Lung (tissue), 12 donors: ENCODE measurements around the gene SOX14. TPM values are rescaled to one million over a fixed set of nuclear protein-coding genes. Genes with fewer than 3 reads are reported as not detected.

ENCODE experiments used
- ATAC-seq: fragments of 200-7000 bp; cut with Tn5 transposase; one replicate; pipeline ENCODE4 v1.9.1; 2020; ENCODE audit warnings: moderate number of reproducible peaks; ENCODE audit not compliant: insufficient read depth, low FRiP score
- DNase-seq, 3 donors: peaks; one replicate each; pipeline ENCODE4 v3.0.0-alpha.2; 2013 to 2017
- H3K27ac ChIP-seq, 2 donors: one replicate each; pipeline ENCODE4 v1.5.1; 2013; ENCODE audit warnings: mild to moderate bottlenecking in 2 of 2, moderate library complexity in 2 of 2, control low read depth in 1 of 2, inconsistent platforms in 1 of 2, low read depth in 1 of 2, low read length in 1 of 2
- H3K27me3 ChIP-seq, 3 donors: one replicate each; pipeline ENCODE4 v1.5.1; 2013; ENCODE audit warnings: low read length in 2 of 3; ENCODE audit not compliant: control insufficient read depth in 3 of 3, insufficient read depth in 3 of 3
- H3K36me3 ChIP-seq, 4 donors: one replicate each; pipeline ENCODE4 v1.5.1; 2013; ENCODE audit warnings: low read length in 4 of 4, mild to moderate bottlenecking in 1 of 4, moderate library complexity in 1 of 4; ENCODE audit not compliant: control insufficient read depth in 4 of 4, insufficient read depth in 4 of 4
- H3K4me1 ChIP-seq, 5 donors: one replicate each; pipeline ENCODE4 v1.5.1; 2013; ENCODE audit warnings: low read length in 5 of 5, mild to moderate bottlenecking in 2 of 5, moderate library complexity in 1 of 5; ENCODE audit not compliant: control insufficient read depth in 5 of 5, insufficient read depth in 5 of 5
- H3K4me3 ChIP-seq: one replicate; pipeline ENCODE4 v1.5.1; 2013; ENCODE audit warnings: mild to moderate bottlenecking, control low read depth, moderate library complexity
- H3K9ac ChIP-seq, 2 donors: one replicate each; pipeline ENCODE4 v1.5.1; 2013; ENCODE audit warnings: low read length in 2 of 2, control low read depth in 1 of 2; ENCODE audit not compliant: insufficient read depth in 1 of 2
- H3K9me3 ChIP-seq, 4 donors: one replicate each; pipeline ENCODE4 v1.5.1; 2013; ENCODE audit warnings: low read length in 3 of 4, mild to moderate bottlenecking in 1 of 4, moderate library complexity in 1 of 4; ENCODE audit not compliant: control insufficient read depth in 4 of 4, insufficient read depth in 3 of 4
- CTCF ChIP-seq: IDR thresholded peaks from 2 replicates; pipeline ENCODE4 v1.5.1; 2012; ENCODE audit warnings: mild to moderate bottlenecking; ENCODE audit errors: control extremely low read depth, extremely low read depth
- WGBS, 2 donors: extraction: QIAGEN DNeasy Blood & Tissue Kit; methylation state at CpG; one replicate each; pipeline ENCODE4 v1.1.7; 2013; 5-methylcytosine and 5-hydroxymethylcytosine counted together
- polyA plus RNA-seq, 2 donors: library from polyadenylated mRNA; stranded (reverse); fragments of 200-250 nt; gene quantifications; one replicate each; pipeline ENCODE4 v1.2.1, GENCODE V29; 2013
- total RNA-seq, 2 donors: library from RNA; depleted of rRNA in 1 of 2; stranded (reverse); fragments of >200 nt in 1 of 2; gene quantifications; one replicate each; pipeline ENCODE4 v1.2.1, GENCODE V29; 2014 to 2021
- donor health status: control.
- donor health status: control.
- donor health status: Bipolar disorder and iron deficiency.
- donor health status: healthy.
- donor health status: DM: yes; HTN: yes; CAD: no.

The SOX14 gene
- total and polyA plus RNA-seq, 4 donors = not detected

- H3K9me3 ChIP-seq = peaks cover 0 to 16% (median 0%) of the 10 kb centered on the region in 4 donors
Observed at GRCh38 chr3:137765310-137766033, 1.4 kb downstream of the SOX14 start.

GRCh38 chr3:137766041-137766875 lies 2.1 kb downstream of the SOX14 start:
- H3K4me1 ChIP-seq = peaks cover 0 to 23% (median 18%) of the 10 kb centered on the region in 5 donors
- TF ChIP-seq CTCF = no peak
- no peak overlapping the region for H3K27ac ChIP-seq
- H3K9ac ChIP-seq = no peak overlapping the region
- H3K27me3 ChIP-seq = peaks cover 25 to 100% (median 95%) of the 10 kb centered on the region in 3 donors
- WGBS, 2 donors = 5 to 7% methylated on average over 21 of the region's 21 CpGs
- no peak overlapping the region for H3K4me3 ChIP-seq
- DNase-seq (no peak), ATAC-seq (no peak)
- no peaks in the 10 kb centered on the region for H3K36me3 ChIP-seq
- H3K9me3 ChIP-seq = peaks cover 0 to 20% (median 0%) of the 10 kb centered on the region in 4 donors

More at GRCh38 chr3:137765310-137766033, 1.4 kb downstream of the SOX14 start:
- no peak for DNase-seq
- no peak overlapping the region for H3K9ac ChIP-seq
- no peak for ATAC-seq
- WGBS, 2 donors = 4 to 5% methylated on average over 27 of the region's 27 CpGs
- H3K27me3 ChIP-seq = peaks cover 20 to 100% (median 95%) of the 10 kb centered on the region in 3 donors
- no peak overlapping the region for H3K4me3 ChIP-seq
- no peak for TF ChIP-seq CTCF
- no peak overlapping the region for H3K27ac ChIP-seq
- peaks cover 0 to 18% (median 13%) of the 10 kb centered on the region in 5 donors for H3K4me1 ChIP-seq
- H3K36me3 ChIP-seq = no peaks in the 10 kb centered on the region

GRCh38 chr3:137766876-137767537 lies 2.9 kb downstream of the SOX14 start:
- Histone ChIP-seq H3K4me3 (no peak overlapping the region), H3K9me3 (peaks cover 0 to 18% (median 0%) of the 10 kb centered on the region in 4 donors), H3K9ac (no peak overlapping the region), H3K27me3 (peaks cover 25 to 100% (median 95%) of the 10 kb centered on the region in 3 donors), H3K27ac (no peak overlapping the region), H3K4me1 (peaks cover 0 to 28% (median 20%) of the 10 kb centered on the region in 5 donors), H3K36me3 (no peaks in the 10 kb centered on the region)
- 6 to 7% methylated on average over 22 of the region's 22 CpGs for WGBS, 2 donors
- DNase-seq (no peak), ATAC-seq (no peak)
- TF ChIP-seq CTCF = no peak
